ENCODE results near the gene CREB5.

CREB5 gene

DNA sequence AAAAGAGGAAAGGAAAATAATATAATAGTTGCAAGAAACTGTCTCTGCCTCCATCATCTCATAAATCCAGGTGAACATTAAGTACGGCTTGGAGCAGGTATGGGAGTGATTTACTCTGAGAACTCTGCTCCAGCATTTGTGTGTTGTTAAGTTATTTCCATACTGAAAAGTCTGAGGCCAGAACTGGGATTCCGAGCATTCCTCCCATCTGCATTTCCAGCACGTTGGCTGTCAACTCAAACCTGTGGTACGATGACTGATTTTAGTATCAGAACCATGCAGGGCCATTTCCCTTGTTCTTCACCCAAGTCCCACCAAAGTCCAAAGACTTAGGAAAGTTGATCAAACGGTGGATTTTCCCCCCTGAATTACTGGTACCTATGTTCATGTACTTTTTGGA is 104.9 kb downstream of the CREB5 start:
- no peak for DNase-seq

DNA sequence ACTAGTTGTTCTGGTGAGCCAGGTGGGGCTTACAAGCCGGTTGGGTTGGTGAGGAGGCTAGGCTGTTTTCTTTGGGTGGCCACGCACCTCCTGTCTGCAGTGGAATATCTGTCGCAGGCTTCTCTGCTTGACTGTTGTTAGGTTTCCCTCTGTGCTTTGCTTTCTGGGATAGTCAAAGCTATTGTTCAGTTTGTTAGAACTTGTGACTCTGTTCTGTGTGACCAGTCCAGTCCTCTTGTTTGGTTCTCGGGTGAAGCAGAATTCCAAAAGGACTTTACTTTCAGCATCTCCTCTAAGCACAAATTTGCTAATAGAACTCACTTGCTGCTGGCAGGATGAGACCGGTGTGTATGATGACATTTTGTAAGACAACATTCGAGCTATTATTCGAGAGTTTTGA is 105.3 kb downstream of the CREB5 start:
- DNase-seq: no peak

DNA sequence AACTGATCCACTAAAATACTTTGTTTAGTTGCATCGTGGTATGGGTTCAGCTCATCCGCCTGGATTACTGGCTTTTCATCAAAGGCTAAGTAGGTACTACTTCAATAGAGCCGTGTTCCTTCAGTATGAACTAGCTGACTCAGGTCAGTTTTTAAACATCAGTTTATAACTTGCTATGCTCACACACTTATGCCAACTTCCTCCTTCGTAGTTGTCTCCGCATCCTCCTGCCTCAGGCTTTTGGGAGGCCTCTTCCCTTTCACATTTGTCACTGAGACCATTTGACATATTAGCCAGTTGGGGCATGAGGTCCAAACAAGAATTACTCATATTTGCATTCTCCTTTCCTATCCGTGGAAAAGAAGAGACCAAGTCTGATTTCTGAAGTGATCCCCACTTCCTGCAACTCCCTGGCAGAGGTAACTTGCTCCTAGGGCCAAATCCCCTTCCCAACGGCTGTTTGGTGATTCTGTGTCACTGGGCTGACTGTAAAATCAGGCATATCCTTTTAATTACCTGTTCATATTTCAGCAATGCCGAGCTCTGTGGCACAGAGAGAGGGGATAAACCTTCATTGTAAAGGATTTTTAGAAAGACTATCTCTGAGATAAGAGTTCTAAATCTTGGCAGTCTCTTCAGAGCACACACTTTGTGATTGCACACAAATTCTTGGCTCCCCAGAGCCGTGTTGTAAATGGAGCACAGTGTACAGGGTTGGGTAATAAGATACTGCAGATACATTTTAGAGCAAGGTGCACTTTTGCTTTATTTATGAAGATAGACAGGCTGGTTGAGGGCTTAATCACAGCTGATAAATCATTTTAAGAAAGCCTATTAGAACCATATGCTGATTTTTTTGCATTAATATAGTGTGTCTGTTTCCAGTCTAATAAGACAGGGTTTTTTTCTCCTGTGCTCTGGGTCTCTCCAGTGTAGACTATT is 108.0 kb downstream of the CREB5 start:
- DNase-seq: no peak

- DNase-seq: no peak
Measured at GRCh38 chr7:28524978-28525377, 112.7 kb downstream of the CREB5 start.

DNA sequence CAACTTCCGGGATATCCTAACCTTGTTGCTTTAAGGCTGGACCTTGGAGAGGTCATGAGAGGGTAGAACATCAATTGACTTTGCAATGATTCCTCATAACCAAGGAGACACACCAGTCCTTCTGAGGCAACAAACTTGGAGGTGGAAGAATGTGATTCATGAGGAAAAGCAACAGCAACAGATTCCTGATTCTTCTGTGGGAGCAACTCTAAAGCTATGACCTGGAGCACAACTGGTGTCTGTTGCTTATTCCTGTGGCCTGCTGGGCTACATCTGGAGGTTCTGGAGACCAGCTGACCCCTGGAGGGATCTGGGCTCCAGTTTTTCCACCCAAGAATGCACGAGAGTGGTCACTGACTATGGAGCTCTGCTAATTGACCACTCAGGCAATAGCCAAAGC is 116.6 kb downstream of the CREB5 start:
- DNase-seq: no peak

- no peak for DNase-seq
Measured at GRCh38 chr7:28529755-28530154, 117.4 kb downstream of the CREB5 start.

DNA sequence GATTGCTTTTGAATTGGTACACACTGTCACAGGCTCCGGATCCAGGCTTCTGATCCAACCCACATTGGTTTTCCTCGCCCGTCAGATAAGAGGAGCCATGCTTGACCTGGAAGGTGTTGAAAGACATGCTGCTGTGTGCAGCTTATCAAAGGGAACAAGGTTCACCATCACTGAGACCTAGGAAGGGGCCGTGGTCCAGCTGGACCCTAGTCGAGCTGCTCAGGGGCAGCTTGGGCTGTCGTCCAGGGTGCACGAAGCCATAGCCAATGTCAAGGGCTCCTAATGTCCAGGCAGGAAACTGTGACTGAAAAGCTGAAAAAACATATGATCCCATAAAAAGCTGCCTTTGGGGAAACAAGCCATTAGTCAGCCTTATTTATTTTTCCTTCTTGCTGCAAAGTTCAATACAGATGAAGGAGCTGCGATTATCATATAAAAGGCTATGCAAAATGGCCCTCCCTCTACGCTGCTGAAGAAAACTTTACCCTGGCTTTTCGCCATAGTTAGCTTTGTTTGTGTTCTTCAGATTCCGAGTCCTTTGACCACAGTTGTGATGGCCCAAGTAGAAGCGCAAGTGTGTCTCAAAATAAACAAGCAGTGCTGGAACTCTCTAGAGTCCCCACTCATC is 118.0 kb downstream of the CREB5 start:
- no peak for DNase-seq

- no peak for DNase-seq
Measured at GRCh38 chr7:28530803-28531175, 118.5 kb downstream of the CREB5 start.

GRCh38 chr7:28531291-28531690 is 119.0 kb downstream of the CREB5 start:
- DNase-seq: no peak

DNA sequence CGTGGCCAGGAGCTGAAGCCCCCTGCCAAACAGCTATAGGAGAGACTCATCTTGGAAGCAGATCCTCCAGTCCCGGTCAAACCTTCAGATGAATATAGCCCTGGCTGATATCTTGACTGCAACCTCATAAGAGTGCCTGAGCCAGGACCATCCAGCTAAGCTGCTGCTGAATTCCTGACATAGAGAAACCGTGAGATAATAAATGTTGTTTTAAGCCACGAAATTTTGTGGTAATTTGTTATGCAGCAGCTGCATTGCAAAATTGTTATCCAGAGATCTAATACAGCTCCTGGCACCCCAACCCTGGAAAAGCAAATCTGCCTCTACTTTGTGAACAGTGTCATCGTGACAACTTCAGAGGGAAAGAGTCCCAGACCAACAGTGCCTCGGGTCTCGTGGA is 119.9 kb downstream of the CREB5 start:
- DNase-seq: no peak

DNA sequence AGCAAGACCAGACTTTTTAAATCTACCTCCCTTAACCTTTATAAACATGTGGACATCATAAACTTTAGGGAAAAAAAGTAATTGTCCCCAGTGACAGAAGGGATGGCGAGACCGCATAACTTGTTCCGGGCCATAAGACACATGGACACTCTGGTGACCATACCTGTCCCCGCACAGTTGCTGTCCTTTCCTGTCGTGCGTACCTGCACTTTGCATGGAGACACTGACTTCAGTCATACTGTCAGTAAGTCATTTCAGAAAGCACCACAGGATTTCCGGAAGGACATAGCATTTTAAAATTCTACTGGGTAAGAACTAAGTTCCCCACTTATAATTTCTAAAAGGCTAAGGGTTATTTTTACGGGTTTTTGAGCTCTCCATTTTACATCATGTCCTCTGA is 120.9 kb downstream of the CREB5 start:
- no peak for DNase-seq

- no peak for DNase-seq
Measured at GRCh38 chr7:28533731-28534531, 121.6 kb downstream of the CREB5 start.

GRCh38 chr7:28536259-28536658 is 123.9 kb downstream of the CREB5 start:
- no peak for DNase-seq

DNA sequence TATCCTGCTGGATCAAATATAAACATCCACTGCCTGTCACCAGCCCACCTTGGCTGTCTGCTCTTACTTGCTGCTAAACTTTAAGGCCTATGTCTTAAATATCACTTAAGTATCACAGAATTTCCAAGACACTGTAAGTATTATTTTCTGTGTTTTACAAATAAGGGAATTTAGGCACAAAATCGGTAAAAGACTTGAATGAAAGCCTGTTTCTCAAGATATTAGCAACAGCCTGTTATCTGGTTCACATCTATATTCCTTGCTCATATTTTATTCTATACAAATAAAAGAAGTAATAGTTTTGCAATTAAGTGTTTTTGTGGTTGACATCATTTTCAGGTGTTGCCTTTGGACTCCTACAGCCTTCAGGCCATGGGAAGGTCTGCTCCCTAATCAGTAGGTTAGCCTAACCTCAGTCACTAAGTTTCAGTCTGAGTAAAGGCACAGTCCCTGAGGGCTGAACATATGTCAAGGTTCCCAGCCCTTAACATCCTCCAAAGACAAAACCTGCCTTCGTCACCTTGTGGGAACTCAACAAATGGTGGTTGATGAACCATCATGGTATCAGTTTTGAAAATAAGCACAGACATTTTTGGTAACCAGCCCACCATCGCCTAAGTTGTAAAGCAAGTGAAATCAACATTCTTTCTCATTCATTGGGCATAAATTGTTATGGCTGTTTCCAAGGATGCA is 127.1 kb downstream of the CREB5 start:
- no peak for DNase-seq

- DNase-seq: no peak
Measured at GRCh38 chr7:28542410-28542809, 130.1 kb downstream of the CREB5 start.

GRCh38 chr7:28544453-28545117 is 132.3 kb downstream of the CREB5 start:
- no peak for DNase-seq

- DNase-seq: no peak
Measured at GRCh38 chr7:28546067-28546466, 133.7 kb downstream of the CREB5 start.

DNA sequence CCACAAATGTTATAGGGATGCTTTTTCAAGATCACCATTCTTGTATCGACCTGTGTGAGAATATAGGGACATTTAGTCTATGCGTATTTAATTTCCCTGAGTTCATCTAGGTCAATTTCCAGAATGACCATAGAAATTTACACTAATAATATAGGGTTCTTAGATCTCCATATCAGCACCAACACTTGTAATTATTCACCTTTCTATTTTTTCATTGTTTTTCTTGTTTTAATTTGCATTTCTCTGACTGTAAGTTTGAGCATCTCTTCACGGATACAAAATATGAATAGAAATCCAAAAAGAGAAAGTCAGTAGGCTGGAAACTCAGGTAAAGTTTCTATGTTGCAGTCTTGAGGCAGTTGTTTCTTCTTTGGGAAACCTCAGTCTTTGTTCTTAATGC is 134.8 kb downstream of the CREB5 start:
- no peak for DNase-seq

- no peak for DNase-seq
Measured at GRCh38 chr7:28548416-28548815, 136.1 kb downstream of the CREB5 start.

- no peak for DNase-seq
Measured at GRCh38 chr7:28549998-28550397, 137.7 kb downstream of the CREB5 start.

DNA sequence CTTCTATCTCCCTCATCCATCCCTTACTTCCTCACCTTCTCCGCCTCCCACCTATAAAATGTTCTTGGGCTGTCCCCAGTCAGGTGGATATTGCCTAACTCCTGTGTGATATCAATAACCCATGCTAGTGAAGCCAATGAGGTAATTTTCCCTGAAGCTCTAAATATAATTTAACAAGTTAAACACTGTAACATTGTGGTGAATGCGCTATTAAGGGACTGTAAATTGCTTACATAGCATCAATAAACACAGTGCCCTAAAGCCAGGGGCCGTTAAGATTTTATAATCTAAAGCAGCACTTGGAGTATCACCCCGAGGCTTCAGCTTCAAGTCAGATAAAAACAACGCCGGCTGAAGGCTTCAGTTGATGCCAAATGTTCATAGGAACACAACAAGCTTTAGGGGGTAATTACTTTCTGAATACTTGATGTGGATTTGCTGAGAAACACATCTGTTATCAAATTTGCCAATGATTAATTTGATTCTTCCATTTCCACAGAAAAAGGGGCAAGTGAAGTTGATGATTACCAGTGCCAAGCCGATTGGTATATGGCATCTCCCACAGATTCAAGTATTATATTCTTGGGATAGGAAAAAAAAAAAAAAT is 138.4 kb downstream of the CREB5 start:
- no peak for DNase-seq

DNA sequence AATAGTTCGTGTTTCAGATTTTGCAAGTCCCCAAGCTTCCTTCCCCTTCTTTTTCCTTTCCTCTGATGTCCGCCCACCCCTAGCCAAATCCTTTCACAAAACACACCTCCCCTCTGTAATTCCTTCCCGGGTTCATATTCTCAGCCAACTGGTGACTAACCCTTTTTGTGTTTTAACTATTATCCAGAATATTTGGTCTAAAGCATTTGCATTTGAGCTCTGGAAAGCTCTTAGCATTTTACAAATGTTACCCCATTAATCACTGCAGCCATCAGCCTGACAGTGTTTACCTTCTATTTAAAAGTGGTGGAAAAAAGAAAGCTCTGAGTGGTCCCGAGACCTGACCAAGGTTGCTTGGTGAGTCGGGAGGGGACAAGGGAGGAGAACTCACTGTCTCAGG is 139.0 kb downstream of the CREB5 start:
- no peak for DNase-seq
